Loucy (cell line): Measurements from ENCODE around the gene AP1M1.
"Not testable (repeated sequence)": the region's sequence is repeated elsewhere in the genome, so short reads cannot be mapped to it uniquely, and the experiment has no call there.

Experiments
- H2AFZ ChIP-seq: fragments of 200-600 bp; sonication (generic); 2 replicates; pipeline ENCODE4 v1.6.0; 2016; ENCODE audit warnings: antibody characterized with exemption, mild to moderate bottlenecking, low read length, moderate library complexity
- H3F3A ChIP-seq: fragments of 200-600 bp; 2 replicates; pipeline ENCODE4 v1.6.0; 2016; ENCODE audit warnings: antibody characterized with exemption, low read depth, mild to moderate bottlenecking
- H3K27me3 ChIP-seq: fragments of 200-600 bp; sonication (generic); 2 replicates; pipeline ENCODE4 v1.6.1; 2014; ENCODE audit warnings: low read length, mild to moderate bottlenecking; ENCODE audit not compliant: insufficient read depth, poor library complexity, severe bottlenecking
- H3K36me3 ChIP-seq: fragments of 200-600 bp; sonication (generic); 2 replicates; pipeline ENCODE4 v1.6.1; 2016; ENCODE audit warnings: low read length; ENCODE audit not compliant: insufficient read depth
- H3K4me1 ChIP-seq: fragments of 200-600 bp; sonication (generic); 2 replicates; pipeline ENCODE4 v1.5.1; 2014; ENCODE audit warnings: low read length, mild to moderate bottlenecking; ENCODE audit not compliant: insufficient read depth, poor library complexity, severe bottlenecking
- H3K4me2 ChIP-seq: fragments of 200-600 bp; sonication (generic); 2 replicates; pipeline ENCODE4 v1.6.0; 2014; ENCODE audit warnings: antibody characterized with exemption, low read length, low read depth, mild to moderate bottlenecking; ENCODE audit not compliant: poor library complexity, severe bottlenecking
- H3K4me3 ChIP-seq: fragments of 200-600 bp; sonication (generic); 2 replicates; pipeline ENCODE4 v1.5.1; 2014; ENCODE audit warnings: low read length, mild to moderate bottlenecking, mixed read lengths; ENCODE audit not compliant: poor library complexity, severe bottlenecking
- H3K79me2 ChIP-seq: fragments of 200-600 bp; sonication (generic); 2 replicates; pipeline ENCODE4 v1.6.1; 2014; ENCODE audit warnings: low read length; ENCODE audit not compliant: insufficient read depth
- H3K9ac ChIP-seq: fragments of 200-600 bp; sonication (generic); 2 replicates; pipeline ENCODE4 v1.6.0; 2014; ENCODE audit warnings: mild to moderate bottlenecking, low read depth, low read length, moderate library complexity; ENCODE audit not compliant: poor library complexity, severe bottlenecking
- H3K9me2 ChIP-seq: fragments of 200-600 bp; sonication (generic); replicated peaks from 2 replicates; pipeline ENCODE4 v1.6.1; 2016; ENCODE audit warnings: low read depth, low read length, mixed read lengths
- H3K9me3 ChIP-seq: fragments of 200-600 bp; sonication (generic); 2 replicates; pipeline ENCODE4 v1.6.1; 2014; ENCODE audit warnings: mild to moderate bottlenecking, antibody characterized with exemption, low read length, low read depth; ENCODE audit not compliant: insufficient read depth
- H4K20me1 ChIP-seq: fragments of 200-600 bp; sonication (generic); 2 replicates; pipeline ENCODE4 v1.6.0; 2014; ENCODE audit warnings: antibody characterized with exemption, low read length, mild to moderate bottlenecking; ENCODE audit not compliant: insufficient read depth, poor library complexity, severe bottlenecking
- EZH2phosphoT487 ChIP-seq: fragments of 200-600 bp; IDR thresholded peaks from 2 replicates; pipeline ENCODE4 v1.6.1; 2018; ENCODE audit warnings: antibody characterized with exemption, mild to moderate bottlenecking, moderate library complexity, borderline replicate concordance
- TF ChIP-seq, protein P1 (sequence below): fragments of 200-600 bp; sonication (generic); conservative IDR thresholded peaks from 2 replicates; pipeline ENCODE4 v1.5.1; 2014; ENCODE audit warnings: mild to moderate bottlenecking, antibody characterized with exemption, low read length

AP1M1 gene

GRCh38 chr19:16281743-16282142 lies 84.0 kb downstream of the AP1M1 start:
- Histone ChIP-seq H3K27me3 (no peaks in the 10 kb centered on the region), H3K4me1 (no peaks in the 10 kb centered on the region)

DNA sequence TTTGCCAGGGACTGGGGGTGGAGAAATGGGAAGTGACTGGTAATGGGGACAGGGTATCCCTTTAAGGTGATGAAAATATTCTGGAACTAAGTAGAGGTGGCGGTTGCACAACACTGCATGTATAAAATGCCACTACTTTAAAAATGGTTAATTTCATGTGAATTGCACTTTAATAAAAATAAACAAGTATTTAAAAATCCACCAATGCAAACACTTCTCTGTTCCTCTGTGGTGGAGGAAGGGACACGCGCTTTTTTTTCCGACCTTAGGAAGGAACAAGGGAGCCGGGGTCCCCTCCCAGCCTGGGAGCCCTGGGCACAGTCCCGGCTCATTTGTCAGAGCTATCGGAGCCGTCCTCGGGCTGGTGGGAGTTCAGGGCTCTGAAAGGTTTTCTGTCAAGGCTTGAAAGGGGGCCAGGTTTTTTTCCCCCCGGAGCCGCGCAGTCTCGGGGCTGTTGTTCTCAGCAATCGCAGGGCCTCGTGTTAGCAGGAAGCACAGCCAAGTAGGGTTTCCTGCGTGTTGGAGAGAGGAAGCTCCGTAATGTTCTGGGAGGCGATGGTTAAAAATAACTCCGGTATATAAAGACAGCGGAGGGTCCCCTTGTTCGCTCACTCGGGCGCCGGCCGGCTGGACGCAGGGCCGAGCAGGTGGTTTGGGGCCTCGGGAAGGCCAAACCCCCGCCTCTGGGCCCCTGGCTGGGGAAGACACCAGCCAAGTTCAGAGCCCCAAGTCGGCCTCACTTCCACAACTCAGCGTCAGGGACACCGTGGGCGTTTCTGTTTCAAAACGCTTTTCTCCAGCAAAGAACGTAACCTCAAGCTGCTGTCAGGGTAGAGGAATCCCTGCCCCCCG lies 85.7 kb downstream of the AP1M1 start:
- H4K20me1 ChIP-seq, result no peaks in the 10 kb centered on the region
- no peaks in the 10 kb centered on the region for H3K9me2 ChIP-seq
- TF ChIP-seq, protein P1, sequence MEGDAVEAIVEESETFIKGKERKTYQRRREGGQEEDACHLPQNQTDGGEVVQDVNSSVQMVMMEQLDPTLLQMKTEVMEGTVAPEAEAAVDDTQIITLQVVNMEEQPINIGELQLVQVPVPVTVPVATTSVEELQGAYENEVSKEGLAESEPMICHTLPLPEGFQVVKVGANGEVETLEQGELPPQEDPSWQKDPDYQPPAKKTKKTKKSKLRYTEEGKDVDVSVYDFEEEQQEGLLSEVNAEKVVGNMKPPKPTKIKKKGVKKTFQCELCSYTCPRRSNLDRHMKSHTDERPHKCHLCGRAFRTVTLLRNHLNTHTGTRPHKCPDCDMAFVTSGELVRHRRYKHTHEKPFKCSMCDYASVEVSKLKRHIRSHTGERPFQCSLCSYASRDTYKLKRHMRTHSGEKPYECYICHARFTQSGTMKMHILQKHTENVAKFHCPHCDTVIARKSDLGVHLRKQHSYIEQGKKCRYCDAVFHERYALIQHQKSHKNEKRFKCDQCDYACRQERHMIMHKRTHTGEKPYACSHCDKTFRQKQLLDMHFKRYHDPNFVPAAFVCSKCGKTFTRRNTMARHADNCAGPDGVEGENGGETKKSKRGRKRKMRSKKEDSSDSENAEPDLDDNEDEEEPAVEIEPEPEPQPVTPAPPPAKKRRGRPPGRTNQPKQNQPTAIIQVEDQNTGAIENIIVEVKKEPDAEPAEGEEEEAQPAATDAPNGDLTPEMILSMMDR, result no peak
- TF ChIP-seq EZH2phosphoT487, result no peak
- H2AFZ ChIP-seq, result no peak overlapping the region
- H3K9me3 ChIP-seq, result no peaks in the 10 kb centered on the region
- no peak overlapping the region for H3K4me2 ChIP-seq
- H3K79me2 ChIP-seq, result no peaks in the 10 kb centered on the region
- no peaks in the 10 kb centered on the region for H3F3A ChIP-seq
- no peaks in the 10 kb centered on the region for H3K4me1 ChIP-seq
- no peaks in the 10 kb centered on the region for H3K36me3 ChIP-seq
- no peaks in the 10 kb centered on the region for H3K27me3 ChIP-seq
- no peak overlapping the region for H3K4me3 ChIP-seq
- H3K9ac ChIP-seq, result no peak overlapping the region

More at GRCh38 chr19:16281743-16282142, 84.0 kb downstream of the AP1M1 start:
- H2AFZ ChIP-seq, result no peak overlapping the region
- no peaks in the 10 kb centered on the region for H3K79me2 ChIP-seq
- no peak overlapping the region for H3K9ac ChIP-seq
- no peak overlapping the region for H3K4me3 ChIP-seq
- no peaks in the 10 kb centered on the region for H3K9me2 ChIP-seq
- no peaks in the 10 kb centered on the region for H4K20me1 ChIP-seq
- H3K36me3 ChIP-seq, result no peaks in the 10 kb centered on the region
- TF ChIP-seq, protein P1, result no peak
- TF ChIP-seq EZH2phosphoT487, result no peak
- H3K4me2 ChIP-seq, result no peak overlapping the region
- no peaks in the 10 kb centered on the region for H3K9me3 ChIP-seq
- no peaks in the 10 kb centered on the region for H3F3A ChIP-seq

DNA sequence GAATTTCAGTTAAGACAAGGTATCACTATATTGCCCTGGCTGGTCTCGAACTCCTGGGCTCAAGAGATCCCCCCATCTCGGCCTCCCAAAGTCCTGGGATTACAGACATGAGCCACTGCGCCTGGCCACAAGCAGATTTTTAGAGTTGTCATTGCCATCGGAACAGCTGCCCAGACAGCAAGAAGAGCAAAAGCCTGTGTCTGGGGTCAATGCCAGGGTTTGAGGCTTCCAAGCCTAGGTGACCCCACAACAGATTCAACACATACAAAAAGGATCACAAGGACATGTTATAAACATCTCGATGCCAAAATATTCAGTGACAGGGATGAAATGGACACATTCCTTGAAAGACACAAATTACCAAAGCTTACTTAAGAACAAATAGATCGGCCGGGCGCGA lies 86.8 kb downstream of the AP1M1 start:
- Histone ChIP-seq H3K4me1 (peaks cover 2% of the 10 kb centered on the region), H3K9me3 (no peaks in the 10 kb centered on the region), H3K4me2 (no peak overlapping the region), H3K4me3 (no peak overlapping the region), H3K79me2 (no peaks in the 10 kb centered on the region), H2AFZ (no peak overlapping the region), H3K36me3 (no peaks in the 10 kb centered on the region), H3K9ac (no peak overlapping the region), H3K27me3 (no peaks in the 10 kb centered on the region), H4K20me1 (no peaks in the 10 kb centered on the region), H3F3A (no peaks in the 10 kb centered on the region), H3K9me2 (no peaks in the 10 kb centered on the region)
- TF ChIP-seq, protein P1, result no peak
- no peak for TF ChIP-seq EZH2phosphoT487

DNA sequence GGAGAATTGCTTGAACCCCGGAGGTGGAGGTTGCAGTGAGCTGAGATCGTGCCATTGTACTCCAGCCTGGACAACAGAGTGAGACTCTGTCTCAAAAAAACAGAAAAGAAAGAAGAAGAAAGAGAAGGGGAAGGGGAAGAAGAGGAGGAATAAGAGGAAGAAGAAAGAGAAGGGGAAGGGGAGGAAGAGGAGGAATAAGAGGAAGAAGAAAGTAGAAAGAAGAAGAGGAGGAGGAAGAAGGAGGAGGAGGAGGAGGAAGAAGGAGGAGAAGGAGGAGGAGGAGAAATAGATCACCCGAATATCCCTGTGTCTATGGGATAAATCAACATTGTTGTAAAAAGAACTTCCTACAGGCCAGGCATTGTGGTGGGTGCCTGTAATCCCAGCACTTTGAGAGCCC lies 87.4 kb downstream of the AP1M1 start:
- H2AFZ ChIP-seq, H3F3A ChIP-seq, H3K79me2 ChIP-seq, H3K36me3 ChIP-seq, H3K4me1 ChIP-seq, H3K27me3 ChIP-seq, H3K4me2 ChIP-seq, H3K9me2 ChIP-seq, H4K20me1 ChIP-seq, H3K4me3 ChIP-seq, H3K9ac ChIP-seq, H3K9me3 ChIP-seq: not testable (repeated sequence)
